Duodenal mucosa (tissue), 2 donors: Measurements from ENCODE around the gene C2orf66.

Source experiments
- H3K27ac ChIP-seq: one replicate; pipeline ENCODE4 v1.7.0; 2013; ENCODE audit warnings: low read depth, low read length
- H3K27me3 ChIP-seq, 2 donors: one replicate each; pipeline ENCODE4 v1.7.0; 2013; ENCODE audit warnings: low read length in 2 of 2, control low read depth in 1 of 2; ENCODE audit not compliant: insufficient read depth in 2 of 2, control insufficient read depth in 1 of 2
- H3K36me3 ChIP-seq, 2 donors: one replicate each; pipeline ENCODE4 v1.7.0; 2013; ENCODE audit warnings: low read length in 2 of 2, control low read depth in 1 of 2; ENCODE audit not compliant: insufficient read depth in 2 of 2, control insufficient read depth in 1 of 2
- H3K4me1 ChIP-seq, 2 donors: one replicate each; pipeline ENCODE4 v1.7.0; 2013; ENCODE audit warnings: low read length in 2 of 2, control low read depth in 1 of 2; ENCODE audit not compliant: insufficient read depth in 2 of 2, control insufficient read depth in 1 of 2
- H3K4me3 ChIP-seq, 2 donors: one replicate each; pipeline ENCODE4 v1.7.0; 2013; ENCODE audit warnings: low read length in 2 of 2, low read depth in 1 of 2
- H3K9ac ChIP-seq, 2 donors: one replicate each; pipeline ENCODE4 v1.7.0; 2013; ENCODE audit warnings: low read length in 2 of 2, low read depth in 1 of 2
- H3K9me3 ChIP-seq, 2 donors: one replicate each; pipeline ENCODE4 v1.7.0; 2013; ENCODE audit warnings: low read length in 2 of 2, control low read depth in 1 of 2; ENCODE audit not compliant: control insufficient read depth in 1 of 2

C2orf66 gene

DNA sequence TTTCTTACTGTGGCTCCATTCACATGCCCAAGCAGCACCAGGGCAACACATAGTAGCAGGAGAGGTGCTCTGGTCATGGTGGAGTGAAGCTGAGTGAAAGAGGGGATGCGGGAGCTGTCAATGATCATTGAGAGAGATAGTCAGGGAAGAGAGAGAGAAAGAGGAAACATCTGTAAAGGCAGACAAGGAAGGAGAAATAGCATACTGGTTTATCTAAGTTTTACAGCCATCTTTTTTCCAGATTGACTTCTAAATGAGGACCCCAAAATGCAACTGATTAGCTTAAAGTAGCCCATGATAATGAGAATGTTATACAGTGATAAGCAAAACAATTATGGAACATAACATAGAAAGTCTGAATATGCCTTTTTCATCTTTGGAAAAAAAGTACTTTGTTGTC is at the start of gene C2orf66:
C2orf66 (minus strand) TSS at position 96 of the 400 bp plus-strand sequence; CDS start at position 77, 19 bp downstream.
- Histone ChIP-seq H3K4me1 (peaks cover 0 to 4% of the 10 kb centered on the region in 2 donors), H3K9ac (no peak within 1 kb of the TSS), H3K36me3 (no peaks in the 10 kb centered on the region), H3K9me3 (no peaks in the 10 kb centered on the region), H3K4me3 (no peak within 1 kb of the TSS), H3K27me3 (no peaks in the 10 kb centered on the region), H3K27ac (no peak within 1 kb of the TSS)

DNA sequence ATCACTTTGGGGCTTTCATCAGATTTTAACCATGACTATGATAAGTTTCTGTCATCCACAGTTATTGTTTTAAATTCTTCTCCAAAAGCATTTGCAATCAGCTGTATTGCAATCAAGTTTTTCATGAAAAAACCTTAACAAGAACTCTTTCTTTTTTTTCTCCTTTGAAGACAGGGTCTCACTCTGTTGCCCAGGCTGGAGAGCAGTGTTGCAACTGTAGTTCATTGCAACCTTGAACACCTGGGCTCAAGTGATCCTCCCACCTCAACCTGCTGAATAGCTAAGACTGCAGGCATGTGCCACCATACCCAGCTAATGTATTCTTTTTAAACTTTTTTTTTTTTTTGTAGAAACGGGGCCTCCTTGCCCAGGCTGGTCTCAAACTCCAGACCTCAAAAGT is 45.5 kb upstream of the C2orf66 start:
- Histone ChIP-seq H3K9me3 (peaks cover 0 to 4% of the 10 kb centered on the region in 2 donors), H3K36me3 (no peaks in the 10 kb centered on the region), H3K4me1 (peaks cover 5 to 8% of the 10 kb centered on the region in 2 donors), H3K9ac (no peak overlapping the region), H3K4me3 (no peak overlapping the region), H3K27me3 (no peaks in the 10 kb centered on the region), H3K27ac (no peak overlapping the region)

DNA sequence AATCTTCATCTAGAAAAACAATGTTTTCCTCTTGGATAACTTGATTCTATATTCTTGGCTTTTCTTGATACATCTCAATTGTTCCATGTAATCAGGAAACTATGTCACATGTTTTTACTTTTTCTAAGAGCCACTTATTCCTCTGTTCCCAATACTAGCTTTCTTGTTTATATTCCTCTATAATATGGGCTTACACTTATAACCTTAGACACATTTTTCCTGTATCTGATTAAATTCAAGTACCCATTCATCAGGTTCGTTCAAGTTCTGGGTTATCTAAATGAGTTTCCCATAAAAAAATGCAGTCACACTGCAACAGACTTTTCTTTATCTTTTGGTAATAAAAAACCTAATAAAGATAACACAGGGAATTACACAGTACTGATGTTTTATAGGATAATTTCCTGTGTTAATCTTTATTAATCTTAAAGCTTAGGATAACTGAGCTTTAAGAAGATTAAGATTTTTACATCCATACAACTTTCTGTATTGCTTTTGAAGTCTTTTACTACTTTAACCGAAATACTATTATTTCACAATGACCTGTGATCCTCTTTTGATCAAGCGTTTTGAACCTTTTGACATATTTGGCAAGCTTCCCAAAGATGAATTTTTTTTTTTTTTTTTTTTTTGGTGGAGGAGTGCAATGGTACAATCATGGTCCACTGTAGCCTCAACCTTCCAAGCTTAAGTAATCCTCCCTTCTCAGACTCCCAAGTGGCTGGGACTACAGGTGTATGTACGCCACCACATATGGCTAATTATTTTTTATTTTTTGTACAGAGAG is 44.3 kb upstream of the C2orf66 start:
- Histone ChIP-seq H3K36me3 (no peaks in the 10 kb centered on the region), H3K27me3 (no peaks in the 10 kb centered on the region), H3K27ac (no peak overlapping the region), H3K9ac (no peak overlapping the region), H3K4me1 (peaks cover 5 to 10% of the 10 kb centered on the region in 2 donors), H3K9me3 (no peaks in the 10 kb centered on the region), H3K4me3 (no peak overlapping the region)

DNA sequence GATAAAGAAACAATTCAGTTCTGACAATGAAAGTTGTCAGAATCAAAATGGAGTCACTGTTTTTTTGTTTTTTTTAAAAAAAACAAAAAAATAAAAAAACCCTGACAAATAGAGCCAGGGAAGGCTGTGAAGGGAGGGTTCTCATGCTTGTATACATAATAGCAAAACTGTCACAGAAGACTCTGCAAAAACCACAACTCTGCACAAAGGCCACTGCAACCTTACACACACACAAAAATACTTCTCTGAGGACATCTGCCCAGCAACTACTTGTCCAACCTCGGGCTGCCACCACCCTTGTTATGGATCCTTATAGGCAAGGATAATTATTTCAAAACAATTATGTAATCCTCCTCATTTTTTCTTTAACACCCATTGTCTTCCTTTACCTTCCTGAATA is 41.9 kb upstream of the C2orf66 start:
- peaks cover 0 to 3% of the 10 kb centered on the region in 2 donors for H3K36me3 ChIP-seq
- peaks cover 5 to 10% of the 10 kb centered on the region in 2 donors for H3K4me1 ChIP-seq
- no peak overlapping the region for H3K27ac ChIP-seq
- H3K4me3 ChIP-seq, result no peak overlapping the region
- no peak overlapping the region for H3K9ac ChIP-seq
- no peaks in the 10 kb centered on the region for H3K9me3 ChIP-seq
- H3K27me3 ChIP-seq, result no peaks in the 10 kb centered on the region

DNA sequence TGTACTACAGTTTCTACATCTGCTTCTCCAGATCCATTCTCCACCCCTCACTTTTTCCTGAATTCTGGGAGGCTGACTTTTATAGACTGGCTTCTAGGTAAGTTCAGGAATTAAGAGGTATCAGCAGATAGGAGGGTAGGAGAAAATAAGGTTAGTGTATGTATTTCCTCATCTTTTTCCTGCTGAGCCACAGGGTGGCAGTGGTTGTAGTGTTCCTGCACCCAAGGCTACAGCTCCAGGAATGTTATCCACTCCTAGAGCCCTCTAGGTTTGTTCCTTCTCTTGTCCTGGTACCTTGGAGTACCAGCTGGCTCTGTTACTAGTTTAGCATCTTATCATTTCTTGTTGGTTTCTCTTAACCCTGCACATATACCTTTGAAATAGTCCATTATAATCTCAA is 40.7 kb upstream of the C2orf66 start:
- H3K9me3 ChIP-seq, result no peaks in the 10 kb centered on the region
- H3K36me3 ChIP-seq, result peaks cover 0 to 3% of the 10 kb centered on the region in 2 donors
- H3K9ac ChIP-seq, result no peak overlapping the region
- no peak overlapping the region for H3K27ac ChIP-seq
- no peaks in the 10 kb centered on the region for H3K27me3 ChIP-seq
- no peak overlapping the region for H3K4me3 ChIP-seq
- H3K4me1 ChIP-seq, result peaks cover 5 to 10% of the 10 kb centered on the region in 2 donors

DNA sequence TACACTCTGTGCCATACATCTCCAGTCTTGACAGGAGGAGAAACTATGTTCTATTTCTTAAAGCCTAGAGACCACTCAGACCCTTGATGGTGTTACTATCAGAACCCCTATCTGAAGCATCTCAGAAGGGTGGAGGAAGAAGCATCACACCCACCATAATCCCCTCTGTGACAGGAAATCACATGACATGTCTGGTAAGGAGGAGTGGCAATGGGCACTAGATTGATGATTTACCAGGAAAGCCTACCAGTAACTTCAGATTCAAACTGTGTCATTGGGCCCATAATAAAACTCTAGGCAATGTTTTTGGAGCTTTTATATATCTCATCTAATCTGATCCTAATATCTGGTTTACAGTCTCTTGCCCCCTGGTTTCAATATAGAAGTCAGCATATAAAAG is 37.1 kb upstream of the C2orf66 start:
- no peak overlapping the region for H3K4me3 ChIP-seq
- no peak overlapping the region for H3K9ac ChIP-seq
- no peaks in the 10 kb centered on the region for H3K9me3 ChIP-seq
- H3K4me1 ChIP-seq, result peaks cover 0 to 5% of the 10 kb centered on the region in 2 donors
- H3K27me3 ChIP-seq, result no peaks in the 10 kb centered on the region
- H3K36me3 ChIP-seq, result peaks cover 3% of the 10 kb centered on the region in 2 donors
- no peak overlapping the region for H3K27ac ChIP-seq

DNA sequence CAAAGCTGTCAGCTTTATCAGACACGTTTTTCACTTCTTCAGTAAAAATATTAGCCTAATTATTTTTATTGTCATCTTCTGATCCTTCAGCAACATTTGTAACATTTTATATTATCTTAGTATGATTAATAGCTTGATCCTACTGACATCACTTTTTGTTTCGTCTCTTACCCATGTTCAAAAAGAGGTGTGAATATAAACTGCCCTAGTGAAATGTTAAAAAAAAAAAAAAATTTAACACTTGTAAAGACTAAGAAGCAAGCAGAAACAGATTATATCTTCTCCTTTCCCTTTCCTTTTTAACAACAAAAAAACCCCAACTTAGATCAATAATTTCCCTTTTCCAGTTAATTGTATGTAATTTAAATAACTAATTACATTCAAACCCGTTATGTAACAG is 36.2 kb upstream of the C2orf66 start:
- no peak overlapping the region for H3K9ac ChIP-seq
- no peaks in the 10 kb centered on the region for H3K27me3 ChIP-seq
- H3K9me3 ChIP-seq, result no peaks in the 10 kb centered on the region
- peaks cover 3 to 11% of the 10 kb centered on the region in 2 donors for H3K36me3 ChIP-seq
- peaks cover 0 to 5% of the 10 kb centered on the region in 2 donors for H3K4me1 ChIP-seq
- no peak overlapping the region for H3K4me3 ChIP-seq
- no peak overlapping the region for H3K27ac ChIP-seq

DNA sequence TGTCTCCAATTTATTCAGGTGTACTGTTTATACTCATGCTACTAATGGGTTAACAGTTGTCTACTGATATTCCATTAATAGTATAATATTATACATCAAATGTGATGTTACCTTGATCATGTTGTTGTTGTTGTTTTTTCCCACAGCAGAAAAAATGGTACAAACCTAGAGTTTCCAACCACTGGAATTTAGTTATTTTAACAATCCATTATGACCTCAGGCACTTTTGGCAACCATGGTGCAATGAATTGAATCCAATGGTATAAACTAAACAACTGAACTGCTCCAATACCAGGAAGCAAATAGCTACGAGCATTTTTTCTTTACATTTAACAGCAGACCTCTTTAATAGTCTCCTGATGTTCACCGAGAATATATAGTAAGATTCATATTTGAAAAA is 31.0 kb upstream of the C2orf66 start:
- Histone ChIP-seq H3K36me3 (peaks cover 0 to 36% of the 10 kb centered on the region in 2 donors), H3K4me1 (no peaks in the 10 kb centered on the region)

DNA sequence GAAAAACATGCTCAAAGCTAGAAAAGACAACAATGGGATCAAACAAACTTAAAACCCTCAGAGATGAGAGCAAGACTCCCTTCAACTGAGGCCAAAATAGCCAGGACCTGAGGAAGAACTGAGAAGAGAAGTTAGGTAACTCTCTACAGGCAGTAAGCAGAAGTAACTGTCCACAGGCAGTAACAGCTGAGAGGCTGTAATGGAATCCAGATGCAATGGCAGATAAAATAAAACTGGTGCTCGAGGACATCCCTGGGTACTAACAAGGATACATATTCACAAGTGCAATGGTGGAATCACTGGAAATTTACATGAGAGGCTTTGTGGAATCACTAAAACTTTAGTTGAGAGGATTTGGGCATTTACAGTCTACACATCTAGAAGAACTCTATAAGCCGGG is 30.4 kb upstream of the C2orf66 start:
- peaks cover 0 to 36% of the 10 kb centered on the region in 2 donors for H3K36me3 ChIP-seq
- no peak overlapping the region for H3K27ac ChIP-seq
- no peak overlapping the region for H3K4me3 ChIP-seq
- no peaks in the 10 kb centered on the region for H3K27me3 ChIP-seq
- H3K9me3 ChIP-seq, result no peaks in the 10 kb centered on the region
- no peaks in the 10 kb centered on the region for H3K4me1 ChIP-seq
- no peak overlapping the region for H3K9ac ChIP-seq

More for the DNA sequence above, 31.0 kb upstream of the C2orf66 start:
- H3K4me3 ChIP-seq, result no peak overlapping the region
- no peak overlapping the region for H3K27ac ChIP-seq
- H3K9ac ChIP-seq, result no peak overlapping the region
- no peaks in the 10 kb centered on the region for H3K27me3 ChIP-seq
- H3K9me3 ChIP-seq, result no peaks in the 10 kb centered on the region

DNA sequence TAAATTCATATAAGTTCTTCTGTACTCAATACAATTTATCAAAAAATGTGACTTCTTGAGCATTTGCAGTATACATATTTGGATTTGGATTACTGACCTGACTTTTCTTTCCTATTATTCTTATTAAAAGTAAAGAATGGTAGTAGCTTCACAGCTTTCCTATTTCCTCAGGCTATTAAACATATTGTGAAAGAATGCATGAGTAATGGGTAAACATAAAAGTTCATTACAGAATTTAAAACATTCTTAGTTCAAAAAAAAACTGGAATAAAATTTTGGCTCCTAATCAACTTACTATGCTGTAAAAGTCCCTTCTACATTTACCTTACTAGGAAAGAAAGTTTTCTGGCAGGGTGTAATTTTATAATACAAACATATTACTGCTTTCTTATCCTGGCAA is 27.3 kb upstream of the C2orf66 start:
- H3K4me1 ChIP-seq, result no peaks in the 10 kb centered on the region
- H3K27me3 ChIP-seq, result no peaks in the 10 kb centered on the region
- no peak overlapping the region for H3K9ac ChIP-seq
- peaks cover 0 to 33% of the 10 kb centered on the region in 2 donors for H3K36me3 ChIP-seq
- no peak overlapping the region for H3K27ac ChIP-seq
- H3K9me3 ChIP-seq, result no peaks in the 10 kb centered on the region
- no peak overlapping the region for H3K4me3 ChIP-seq
